ENCODE data around the gene NELL1. TPM values are rescaled to one million over a fixed set of nuclear protein-coding genes. Genes with fewer than 3 reads are reported as not detected.

NELL1 gene
- total RNA-seq, 1 donor from 2014 or later: not detected

DNA sequence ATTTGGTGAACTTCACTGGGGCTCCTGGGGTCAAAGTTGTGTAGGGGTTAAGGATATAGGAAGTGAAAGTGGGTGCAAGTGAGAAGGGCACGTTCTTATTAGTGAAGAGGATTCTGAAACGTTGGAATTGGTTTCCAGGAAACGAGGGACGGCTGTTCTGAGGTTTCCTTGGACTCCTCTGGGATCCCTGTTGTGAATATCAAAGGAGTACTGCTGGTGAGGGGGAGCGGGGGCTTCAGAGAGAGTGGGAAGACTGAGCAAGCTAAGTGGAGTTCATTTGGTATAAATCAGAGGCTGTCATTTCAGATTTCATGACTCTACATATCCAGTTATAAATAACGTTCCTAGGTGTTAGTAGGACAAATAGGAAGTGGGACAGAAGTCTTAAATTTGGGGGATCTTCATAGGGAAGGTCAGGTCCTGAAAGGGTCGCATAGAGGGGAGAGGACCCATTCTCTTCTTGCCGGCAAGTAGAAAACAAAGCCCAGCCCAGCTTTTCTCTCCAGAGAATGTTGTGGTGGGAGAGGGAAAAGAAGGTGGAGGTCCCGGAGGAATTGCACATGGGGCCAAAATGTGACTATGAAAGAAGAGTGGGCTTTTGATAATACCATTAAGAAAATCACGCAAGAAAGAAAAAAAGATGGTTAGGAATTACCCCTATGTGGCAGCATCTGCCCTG is 1.1 kb upstream of the NELL1 start:
- Mint-ChIP-seq H3K9me3 (peaks cover 13% of the 10 kb centered on the region), H3K27ac (peak overlapping the region; percentile 21), H3K4me3 (peak overlapping the region; percentile 87), H3K36me3 (peaks cover 2% of the 10 kb centered on the region), H3K27me3 (ENCODE audit: insufficient read depth, low read depth) (peaks cover 30% of the 10 kb centered on the region), H3K4me1 (peaks cover 41% of the 10 kb centered on the region)
- H3K4me2 ChIP-seq: peak overlapping the region; percentile 94
- H3F3A ChIP-seq (ENCODE audit: low read depth): peaks cover 10% of the 10 kb centered on the region
- H4K20me1 ChIP-seq (ENCODE audit: low read depth): peaks cover 24% of the 10 kb centered on the region
- H3K4me1 ChIP-seq: peaks cover 31% of the 10 kb centered on the region
- H3K27ac ChIP-seq: no peak overlapping the region
- peak overlapping the region; percentile 74 for H3K4me3 ChIP-seq
- TF ChIP-seq, protein P1, sequence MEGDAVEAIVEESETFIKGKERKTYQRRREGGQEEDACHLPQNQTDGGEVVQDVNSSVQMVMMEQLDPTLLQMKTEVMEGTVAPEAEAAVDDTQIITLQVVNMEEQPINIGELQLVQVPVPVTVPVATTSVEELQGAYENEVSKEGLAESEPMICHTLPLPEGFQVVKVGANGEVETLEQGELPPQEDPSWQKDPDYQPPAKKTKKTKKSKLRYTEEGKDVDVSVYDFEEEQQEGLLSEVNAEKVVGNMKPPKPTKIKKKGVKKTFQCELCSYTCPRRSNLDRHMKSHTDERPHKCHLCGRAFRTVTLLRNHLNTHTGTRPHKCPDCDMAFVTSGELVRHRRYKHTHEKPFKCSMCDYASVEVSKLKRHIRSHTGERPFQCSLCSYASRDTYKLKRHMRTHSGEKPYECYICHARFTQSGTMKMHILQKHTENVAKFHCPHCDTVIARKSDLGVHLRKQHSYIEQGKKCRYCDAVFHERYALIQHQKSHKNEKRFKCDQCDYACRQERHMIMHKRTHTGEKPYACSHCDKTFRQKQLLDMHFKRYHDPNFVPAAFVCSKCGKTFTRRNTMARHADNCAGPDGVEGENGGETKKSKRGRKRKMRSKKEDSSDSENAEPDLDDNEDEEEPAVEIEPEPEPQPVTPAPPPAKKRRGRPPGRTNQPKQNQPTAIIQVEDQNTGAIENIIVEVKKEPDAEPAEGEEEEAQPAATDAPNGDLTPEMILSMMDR (IDR thresholded peaks at IDR 0.05): no peak
- peak; percentile 36 for TF ChIP-seq EZH2phosphoT487 (IDR thresholded peaks at IDR 0.05)
- peak; percentile 11 for TF ChIP-seq EZH2 (IDR thresholded peaks at IDR 0.05)
- H3K36me3 ChIP-seq: no peaks in the 10 kb centered on the region
- peak; percentile 30 for DNase-seq (ENCODE audit: low spot score)
- no peaks in the 10 kb centered on the region for H3K79me2 ChIP-seq (ENCODE audit: low read depth)
- no peak overlapping the region for H2AFZ ChIP-seq (replicated peaks)
- H3K27me3 ChIP-seq: peaks cover 92% of the 10 kb centered on the region
- no peaks in the 10 kb centered on the region for H3K9me3 ChIP-seq (ENCODE audit: low read depth)
- H3K9ac ChIP-seq: no peak overlapping the region

DNA sequence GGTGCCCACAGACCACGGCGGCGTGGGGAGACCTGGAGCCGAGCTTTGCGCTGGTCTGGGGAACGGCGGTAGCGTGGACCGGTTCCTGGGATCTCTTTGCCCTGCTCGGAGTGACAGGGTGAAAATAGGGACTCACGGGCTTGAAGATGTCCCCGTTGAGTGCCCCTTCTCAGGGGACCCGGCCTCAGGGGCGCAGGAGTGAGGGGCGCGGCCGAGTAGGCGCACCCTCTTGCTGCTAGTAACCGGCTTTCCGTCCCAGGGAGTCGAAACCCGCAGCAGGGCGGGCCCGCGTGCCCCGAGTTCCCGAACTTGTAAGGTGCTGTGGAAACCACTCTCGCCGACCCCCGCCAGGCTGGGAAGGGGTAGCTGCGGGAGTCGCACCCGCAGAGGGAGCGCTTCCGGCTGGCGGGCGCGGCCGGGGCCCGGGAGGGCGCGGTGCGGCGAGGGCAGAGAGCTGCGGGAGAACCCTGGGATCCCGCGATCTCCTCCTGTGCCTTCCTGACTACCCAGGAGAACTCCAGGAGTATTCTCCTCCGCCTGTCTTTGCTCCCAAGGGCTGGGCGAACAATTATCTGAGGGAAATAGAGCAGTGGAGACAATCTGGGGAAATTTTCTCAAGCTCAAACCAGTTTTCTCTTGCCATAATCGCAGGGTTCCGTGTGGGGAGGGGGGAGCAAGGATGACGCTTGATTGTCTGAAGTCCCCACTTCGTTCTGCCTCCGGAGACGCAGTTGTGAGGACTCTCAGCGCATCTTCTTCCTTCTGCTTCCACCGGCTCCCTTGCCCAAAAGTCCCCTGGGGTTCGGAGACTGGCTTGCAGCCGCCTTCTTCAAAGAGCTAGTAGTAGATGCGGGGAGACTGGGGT is 666 bp downstream of the NELL1 start:
- Histone ChIP-seq H3F3A (ENCODE audit: low read depth) (peaks cover 10% of the 10 kb centered on the region), H3K27me3 (peaks cover 88% of the 10 kb centered on the region), H2AFZ (replicated peaks) (peak overlapping the region; percentile 15), H3K4me3 (peak overlapping the region; percentile 74), H3K4me1 (peaks cover 31% of the 10 kb centered on the region), H3K27ac (no peak overlapping the region), H3K9ac (no peak overlapping the region), H4K20me1 (ENCODE audit: low read depth) (peaks cover 24% of the 10 kb centered on the region), H3K36me3 (no peaks in the 10 kb centered on the region), H3K4me2 (peak overlapping the region; percentile 94), H3K79me2 (ENCODE audit: low read depth) (no peaks in the 10 kb centered on the region), H3K9me3 (ENCODE audit: low read depth) (no peaks in the 10 kb centered on the region)
- Mint-ChIP-seq H3K36me3 (peaks cover 2% of the 10 kb centered on the region), H3K4me3 (peak overlapping the region; percentile 93), H3K27ac (no peak overlapping the region), H3K9me3 (peaks cover 13% of the 10 kb centered on the region), H3K27me3 (ENCODE audit: insufficient read depth, low read depth) (peaks cover 29% of the 10 kb centered on the region), H3K4me1 (peaks cover 41% of the 10 kb centered on the region)
- peak; percentile 34 for DNase-seq (ENCODE audit: low spot score)
- TF ChIP-seq, protein P1 (IDR thresholded peaks at IDR 0.05): no peak
- TF ChIP-seq EZH2phosphoT487 (IDR thresholded peaks at IDR 0.05) (peak; percentile 81), EZH2 (IDR thresholded peaks at IDR 0.05) (peak; percentile 88)

DNA sequence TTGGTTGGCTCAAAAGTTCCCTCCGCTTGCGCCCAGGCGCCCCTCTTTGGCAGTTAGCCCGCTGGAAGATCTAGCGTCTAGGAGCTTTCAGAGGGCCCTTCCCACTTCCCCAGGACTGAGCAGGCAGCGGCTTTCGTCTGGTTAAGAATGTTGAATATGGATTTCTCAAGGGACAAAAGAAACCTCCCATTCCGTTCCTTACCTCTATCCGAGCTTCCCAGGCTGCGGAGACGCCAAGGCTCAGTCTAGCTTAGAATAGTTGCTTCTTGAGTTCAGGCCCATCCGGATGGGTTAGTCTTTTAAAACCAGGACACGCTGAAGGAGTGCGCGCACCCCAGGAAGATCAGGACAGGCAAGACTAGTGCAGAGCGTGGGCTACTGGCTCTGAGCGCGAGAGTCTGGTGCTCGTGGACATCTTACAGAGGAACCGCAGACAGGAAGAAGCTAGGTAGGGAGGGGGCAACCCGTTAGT is 1.6 kb downstream of the NELL1 start:
- no peak for TF ChIP-seq EZH2phosphoT487 (IDR thresholded peaks at IDR 0.05)
- TF ChIP-seq, protein P1 (IDR thresholded peaks at IDR 0.05): no peak
- no peak for TF ChIP-seq EZH2 (IDR thresholded peaks at IDR 0.05)
- Mint-ChIP-seq H3K9me3 (peaks cover 9% of the 10 kb centered on the region), H3K27ac (no peak overlapping the region), H3K4me3 (peak overlapping the region; percentile 81), H3K27me3 (ENCODE audit: insufficient read depth, low read depth) (peaks cover 24% of the 10 kb centered on the region), H3K36me3 (peaks cover 4% of the 10 kb centered on the region), H3K4me1 (peaks cover 41% of the 10 kb centered on the region)
- no peak overlapping the region for H3K9ac ChIP-seq
- peaks cover 10% of the 10 kb centered on the region for H3F3A ChIP-seq (ENCODE audit: low read depth)
- H3K4me2 ChIP-seq: peak overlapping the region; percentile 94
- H3K36me3 ChIP-seq: no peaks in the 10 kb centered on the region
- peak; percentile 34 for DNase-seq (ENCODE audit: low spot score)
- no peaks in the 10 kb centered on the region for H3K9me3 ChIP-seq (ENCODE audit: low read depth)
- H2AFZ ChIP-seq (replicated peaks): no peak overlapping the region
- H3K4me3 ChIP-seq: peak overlapping the region; percentile 74
- H3K27ac ChIP-seq: no peak overlapping the region
- peaks cover 24% of the 10 kb centered on the region for H4K20me1 ChIP-seq (ENCODE audit: low read depth)
- no peaks in the 10 kb centered on the region for H3K79me2 ChIP-seq (ENCODE audit: low read depth)
- peaks cover 79% of the 10 kb centered on the region for H3K27me3 ChIP-seq
- peaks cover 31% of the 10 kb centered on the region for H3K4me1 ChIP-seq

Measured in neural progenitor cell (in vitro differentiated cells).